NCI-H1694 treated with DMSO at 0.1 percent for 48 hours (cell line): Measurements from ENCODE around the gene SLC28A1.
"Not testable (repeated sequence)": the region's sequence is repeated elsewhere in the genome, so short reads cannot be mapped to it uniquely, and the experiment has no call there.

Experiments used
- DNase-seq: peaks from one replicate; lab custom pipeline; 2025; lab: John Stamatoyannopoulos, UW

The SLC28A1 gene

DNA sequence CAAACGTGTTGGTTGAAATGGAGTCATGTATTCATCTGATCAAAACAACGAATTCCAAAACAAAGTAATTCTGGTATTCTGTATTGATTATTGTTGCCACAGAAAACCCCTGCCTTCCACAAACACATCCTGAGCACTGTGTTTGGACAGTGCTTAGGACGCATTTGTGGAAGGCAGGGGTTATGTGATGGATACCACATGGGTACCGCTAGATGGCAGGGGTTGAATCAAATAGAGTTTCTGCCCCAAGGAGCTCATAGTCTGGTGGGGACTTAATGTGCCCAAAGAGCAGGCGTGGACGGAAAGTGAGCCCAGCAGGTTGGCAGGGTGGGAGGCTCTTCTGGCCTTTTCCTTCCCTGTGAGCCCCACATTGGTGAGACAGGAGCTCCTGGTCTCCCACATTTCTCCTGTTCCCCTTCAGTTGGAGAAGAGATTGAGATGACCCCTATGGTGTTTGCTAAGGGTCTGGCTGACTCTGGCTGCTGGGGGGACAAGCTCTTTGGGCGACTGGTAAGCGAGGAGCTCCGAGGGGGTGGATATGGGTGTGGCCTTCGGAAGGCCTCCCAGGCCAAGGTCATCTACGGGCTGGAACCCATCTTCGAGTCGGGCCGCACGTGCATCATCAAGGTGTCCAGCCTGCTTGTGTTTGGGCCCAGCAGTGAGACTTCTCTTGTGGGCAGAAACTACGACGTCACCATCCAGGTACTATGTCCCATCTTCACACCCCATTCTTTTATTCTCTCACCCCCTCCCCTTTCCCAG is 22.1 kb upstream of the SLC28A1 start:
- no peak for DNase-seq

DNA sequence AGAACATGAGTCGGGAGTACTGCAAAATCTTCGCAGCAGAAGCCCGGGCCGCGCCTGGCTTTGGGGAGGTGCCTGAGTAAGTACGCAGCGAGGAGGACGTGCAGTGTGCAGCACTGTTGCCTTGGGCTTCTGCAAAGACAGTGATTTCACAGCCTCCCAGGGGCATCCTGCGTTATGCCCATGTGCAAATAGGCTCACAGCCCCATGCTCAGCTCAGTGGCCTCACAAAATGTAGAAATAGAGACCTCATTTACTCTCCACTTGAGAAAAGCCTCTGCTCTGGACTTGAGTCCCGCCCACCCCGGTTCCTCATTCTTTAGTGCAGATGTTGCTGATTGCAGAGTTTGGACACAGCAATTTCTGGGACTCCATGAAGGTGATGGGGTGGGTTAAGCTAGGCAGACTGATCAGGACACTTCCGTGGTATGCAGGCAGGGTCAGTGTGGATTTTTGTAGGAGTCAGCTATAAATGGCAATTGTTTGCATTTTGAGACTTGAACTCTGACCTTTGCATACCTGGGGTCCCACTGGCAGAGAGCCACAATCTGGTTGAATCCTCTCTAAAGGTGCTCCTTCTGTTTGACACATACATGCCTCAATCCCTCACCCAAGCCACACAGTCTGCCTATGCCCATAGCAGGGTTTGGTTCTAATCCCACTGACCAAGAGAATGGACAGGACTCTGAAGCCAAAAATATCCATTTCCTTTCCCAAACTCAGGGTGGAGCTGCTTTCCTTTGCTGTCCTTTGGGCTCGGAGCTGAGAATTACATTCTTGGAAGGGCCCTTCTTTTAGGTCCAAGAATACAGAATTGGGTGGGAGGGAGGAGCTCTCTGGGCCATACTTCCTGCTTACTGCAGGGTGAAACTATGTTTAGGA is 20.7 kb upstream of the SLC28A1 start:
- DNase-seq: no peak

DNA sequence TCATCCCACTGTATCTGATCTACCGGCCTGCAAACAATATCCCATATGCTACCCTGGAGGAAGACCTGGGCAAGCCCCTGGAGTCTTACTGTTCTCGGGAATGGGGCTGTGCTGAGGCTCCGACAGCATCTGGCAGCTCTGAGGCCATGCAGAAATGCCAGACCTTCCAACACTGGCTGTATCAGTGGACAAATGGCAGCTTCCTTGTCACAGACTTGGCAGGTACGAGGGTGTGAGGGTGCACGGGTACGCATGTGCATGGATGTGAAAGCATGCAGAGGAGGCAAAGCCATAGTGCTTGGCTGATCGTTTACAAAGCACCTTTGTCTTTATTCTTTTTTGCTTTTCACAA is 20.0 kb upstream of the SLC28A1 start:
- no peak for DNase-seq

DNA sequence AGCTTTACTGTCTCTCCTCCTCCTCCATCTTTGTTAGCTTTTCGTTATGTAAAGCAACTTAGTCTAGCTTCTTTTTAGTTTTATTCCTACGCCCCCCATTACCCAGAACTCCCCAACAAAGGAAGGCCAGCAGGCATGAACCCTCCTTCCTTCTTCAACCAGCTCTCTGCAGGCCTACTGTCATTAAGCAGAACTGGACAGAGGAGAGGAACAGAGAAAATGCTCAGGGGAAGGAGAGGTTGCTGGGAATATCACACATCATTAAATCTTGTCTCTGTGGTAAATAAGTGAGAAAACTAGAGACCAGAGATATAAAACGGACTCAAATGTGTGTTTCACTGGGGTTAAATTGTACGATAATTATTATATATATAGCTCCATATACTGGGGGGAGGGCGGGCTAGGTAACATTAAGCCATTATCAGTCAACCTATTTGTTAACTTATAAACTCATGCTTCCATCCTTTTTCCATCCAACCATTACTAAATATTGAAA is 19.3 kb upstream of the SLC28A1 start:
- no peak for DNase-seq

DNA sequence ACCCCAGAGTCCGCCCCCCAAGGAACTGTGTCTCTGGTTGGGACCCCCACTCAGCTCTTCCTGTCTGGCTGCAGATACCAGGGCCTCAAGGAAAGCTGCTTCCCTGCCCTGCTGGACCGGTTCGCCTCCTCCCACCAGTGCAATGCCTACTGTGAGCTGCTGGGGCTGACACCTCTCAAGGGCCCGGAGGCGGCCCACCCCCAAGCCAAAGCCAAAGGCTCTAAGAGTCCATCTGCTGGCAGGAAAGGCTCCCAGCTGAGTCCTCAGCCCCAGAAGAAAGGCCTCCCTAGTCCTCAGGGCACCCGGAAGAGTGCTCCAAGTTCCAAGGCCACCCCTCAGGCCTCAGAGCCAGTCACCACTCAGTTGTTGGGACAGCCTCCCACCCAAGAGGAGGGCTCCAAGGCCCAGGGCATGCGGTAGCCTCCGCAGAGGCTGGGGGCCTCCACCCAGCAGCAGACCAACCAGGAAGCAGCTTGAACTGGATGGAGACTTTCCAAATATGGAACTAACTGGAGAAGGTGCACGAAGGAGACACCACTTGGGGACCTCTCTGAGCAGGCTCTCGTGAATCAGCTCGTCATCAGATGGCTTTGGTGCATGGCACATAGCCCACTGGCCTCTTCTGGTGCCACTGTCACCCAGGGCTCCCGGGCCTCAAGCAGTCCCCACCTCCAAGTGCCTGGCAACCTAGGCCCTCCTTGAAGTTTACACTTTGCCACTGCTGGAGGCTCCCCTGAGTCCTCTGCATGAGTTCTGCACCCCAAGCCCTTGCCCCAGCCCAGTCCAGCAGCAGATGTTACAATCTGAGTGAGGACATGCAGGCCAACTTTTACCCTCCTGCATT is 16.2 kb upstream of the SLC28A1 start:
- DNase-seq: no peak

DNA sequence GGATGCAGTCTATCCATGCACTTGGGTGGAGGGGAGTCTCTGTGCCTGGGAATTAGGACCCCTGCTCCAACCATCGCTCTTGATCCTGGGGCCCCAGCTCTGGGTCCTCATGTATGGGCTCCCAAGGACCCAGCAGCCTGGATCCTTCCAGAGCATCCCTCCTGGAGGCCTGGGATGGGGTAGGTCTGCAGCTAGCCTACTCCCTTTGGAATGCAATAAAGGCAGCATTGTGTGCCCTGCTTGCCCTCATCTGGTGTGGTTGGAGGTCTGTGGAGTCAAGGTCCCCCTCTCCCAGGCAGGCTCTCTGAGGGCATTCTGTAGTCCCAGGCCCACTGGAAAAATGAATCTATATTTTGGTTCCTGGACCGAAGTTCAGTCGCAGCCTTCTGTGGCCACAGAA is 15.0 kb upstream of the SLC28A1 start:
- DNase-seq: no peak

DNA sequence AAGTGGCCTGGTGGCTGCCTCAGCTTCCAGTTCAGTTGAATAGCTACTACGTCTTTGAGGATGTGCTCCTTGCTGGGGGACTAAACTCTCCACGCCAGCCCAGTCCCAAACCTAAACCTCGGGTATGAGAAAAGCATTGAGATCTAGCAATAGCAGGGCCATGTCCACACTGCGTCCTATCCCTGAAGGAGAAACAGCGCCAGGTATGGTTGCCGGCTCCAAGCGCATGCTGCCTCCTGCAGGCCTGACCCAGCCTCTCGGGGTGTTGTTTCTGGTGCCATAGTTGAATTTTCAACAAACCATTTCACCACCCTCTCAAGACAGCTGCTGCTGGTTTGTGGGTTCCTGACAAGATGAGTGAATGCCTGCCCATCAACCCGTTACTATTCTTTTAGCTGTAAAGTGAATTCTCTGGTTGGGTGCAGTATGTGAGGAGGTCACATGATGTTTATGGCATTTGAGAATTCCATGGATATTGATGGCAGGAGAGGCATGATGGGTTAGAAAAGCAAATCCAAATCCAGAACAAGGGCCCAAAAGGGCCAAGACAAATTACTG is 13.0 kb upstream of the SLC28A1 start:
- DNase-seq: no peak

DNA sequence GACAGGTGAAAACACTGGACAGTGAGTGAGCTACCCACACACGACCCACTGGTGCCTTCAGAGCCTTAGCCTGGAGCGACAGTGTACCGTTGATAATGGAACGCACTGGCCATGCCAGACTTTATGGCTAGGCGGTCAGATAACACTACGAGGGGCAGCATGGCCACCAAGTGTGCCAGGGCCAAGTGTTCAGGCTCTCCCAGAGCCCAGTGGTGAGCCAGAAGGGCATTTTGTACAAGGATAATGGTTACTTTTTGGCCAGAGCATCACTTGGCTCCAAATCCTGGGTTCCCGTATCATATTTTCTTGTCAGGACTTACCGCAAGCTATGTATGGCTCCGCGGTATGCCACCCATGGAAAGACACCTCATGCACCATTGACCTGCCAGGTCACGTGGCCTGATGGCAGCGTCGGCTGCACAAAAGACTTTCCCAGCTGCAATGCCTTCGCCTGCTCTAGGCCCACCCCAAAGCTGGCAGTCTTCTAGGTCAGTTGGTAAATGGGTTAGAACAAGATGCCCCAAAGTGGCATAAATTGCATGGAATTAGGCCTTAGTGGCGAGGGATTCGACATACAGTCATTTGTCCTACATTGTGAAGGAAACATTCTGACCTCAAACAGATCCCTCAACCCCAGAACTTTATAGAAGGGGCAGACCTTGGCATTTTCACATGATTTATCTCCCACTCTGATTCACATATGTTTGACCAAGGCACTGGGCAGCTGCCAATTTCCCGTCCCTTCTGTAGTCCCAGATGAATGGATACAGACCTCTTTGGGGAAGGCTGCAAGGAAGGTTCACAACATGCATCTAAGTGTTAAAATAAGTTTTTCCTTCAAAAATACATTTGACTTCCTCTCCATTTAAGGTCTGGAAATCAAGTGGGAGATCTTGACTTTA is 12.2 kb upstream of the SLC28A1 start:
- no peak for DNase-seq

DNA sequence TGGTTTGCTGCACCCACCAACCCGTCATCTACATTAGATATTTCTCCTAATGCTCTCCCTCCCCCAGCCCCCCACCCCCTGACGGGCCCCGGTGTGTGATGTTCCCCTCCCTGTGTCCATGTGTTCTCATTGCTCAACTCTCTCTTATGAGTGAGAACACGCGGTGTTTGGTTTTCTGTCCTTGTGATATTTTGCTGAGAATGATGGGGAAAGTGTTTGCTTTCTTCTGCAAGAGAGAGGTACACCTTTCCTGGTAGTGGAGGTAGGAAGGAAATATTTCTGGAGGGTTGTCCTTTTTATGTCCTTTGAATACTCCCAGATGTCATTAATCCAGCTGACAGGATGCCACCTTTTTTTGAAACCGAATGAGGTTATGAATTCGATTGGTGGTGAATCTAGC is 10.5 kb upstream of the SLC28A1 start:
- no peak for DNase-seq

DNA sequence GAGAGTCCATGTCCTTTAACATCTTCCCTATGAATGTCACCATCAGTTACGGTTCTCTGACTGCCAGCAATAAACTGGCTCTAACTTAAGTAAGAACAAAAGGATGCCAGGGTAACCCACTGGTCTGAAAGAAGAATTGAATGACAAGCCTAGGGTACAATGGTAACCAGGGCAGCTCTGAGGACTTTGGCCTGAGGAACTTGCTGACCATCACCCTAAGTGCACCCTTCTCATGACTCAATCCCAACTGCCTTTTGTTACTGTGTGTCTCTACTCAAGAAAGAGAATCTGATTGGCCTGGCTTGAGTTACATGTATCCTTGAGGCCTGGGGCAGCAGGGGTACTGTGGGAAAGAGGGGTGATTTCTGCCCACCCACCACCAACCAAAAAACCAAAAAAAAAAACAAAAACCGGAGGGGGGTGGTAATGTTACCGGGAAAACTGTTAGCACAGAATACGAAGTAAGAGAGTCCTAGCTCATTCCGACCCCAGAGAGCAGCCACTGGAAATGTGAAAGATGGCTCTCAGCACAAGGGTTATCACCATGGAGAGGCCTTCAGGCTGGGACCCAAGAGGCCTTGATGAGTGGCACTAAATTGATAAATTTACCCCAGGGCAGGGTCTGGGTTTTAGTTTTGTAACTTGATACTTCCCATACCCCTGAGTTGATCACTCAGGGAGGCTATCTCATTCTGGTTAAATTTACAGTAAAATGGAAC is 9.3 kb upstream of the SLC28A1 start:
- no peak for DNase-seq

DNA sequence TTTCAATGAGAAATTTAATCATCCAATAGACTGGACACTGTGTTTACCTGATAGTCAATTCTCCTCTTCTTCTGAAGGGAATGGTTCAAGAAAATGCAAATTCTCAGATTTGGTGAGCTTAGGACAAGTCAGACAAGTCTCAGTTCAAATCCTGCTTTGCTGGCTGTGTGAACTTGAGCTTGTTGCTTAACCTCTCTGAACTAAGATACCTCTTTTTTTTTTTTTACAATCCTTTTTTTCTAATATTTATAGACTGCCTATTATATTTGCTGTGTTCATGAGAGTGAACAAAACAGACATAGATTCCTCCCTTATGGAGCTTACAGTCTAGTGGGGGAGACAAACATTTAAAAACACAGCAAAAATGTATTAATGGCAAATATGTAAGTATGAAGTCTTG is 8.2 kb upstream of the SLC28A1 start:
- no peak for DNase-seq

DNA sequence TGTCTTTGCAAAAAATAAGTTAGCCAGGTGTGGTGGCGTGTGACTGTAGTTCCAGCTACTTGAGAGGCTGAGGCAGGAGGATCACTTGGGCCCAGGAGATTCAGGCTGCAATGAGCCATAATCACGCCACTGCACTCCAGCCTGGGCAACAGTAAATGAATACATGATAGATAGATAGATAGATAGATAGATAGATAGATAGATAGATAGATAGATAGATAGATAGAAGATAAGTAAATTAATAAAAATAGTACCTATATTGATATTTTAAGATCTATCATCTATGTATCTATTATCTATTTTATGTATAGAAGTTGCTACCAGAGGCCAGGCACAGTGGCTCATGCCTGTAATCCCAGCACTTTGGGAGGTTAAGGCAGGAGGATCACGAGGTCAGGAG is 6.8 kb upstream of the SLC28A1 start:
- DNase-seq: not testable (repeated sequence)

DNA sequence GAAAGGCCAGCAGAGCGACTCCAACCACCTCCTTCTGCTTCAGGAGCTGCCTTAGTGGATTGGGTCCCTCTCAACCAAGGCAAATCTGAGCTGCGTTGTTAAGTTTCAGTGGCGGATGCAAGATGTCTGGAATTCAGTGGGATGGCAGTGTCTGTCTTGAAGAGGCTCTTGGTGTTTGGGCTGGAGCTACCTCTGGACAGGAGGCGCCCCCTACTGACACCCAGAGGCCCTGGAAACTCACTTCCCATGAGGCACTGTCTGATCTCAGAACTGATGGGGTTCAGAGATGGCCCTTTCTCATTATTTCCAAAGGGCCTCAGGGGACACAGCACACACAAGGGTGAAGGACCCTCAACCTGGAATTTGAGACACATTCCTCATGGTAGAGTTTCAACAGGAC is 6.0 kb upstream of the SLC28A1 start:
- DNase-seq: peak; percentile 29

DNA sequence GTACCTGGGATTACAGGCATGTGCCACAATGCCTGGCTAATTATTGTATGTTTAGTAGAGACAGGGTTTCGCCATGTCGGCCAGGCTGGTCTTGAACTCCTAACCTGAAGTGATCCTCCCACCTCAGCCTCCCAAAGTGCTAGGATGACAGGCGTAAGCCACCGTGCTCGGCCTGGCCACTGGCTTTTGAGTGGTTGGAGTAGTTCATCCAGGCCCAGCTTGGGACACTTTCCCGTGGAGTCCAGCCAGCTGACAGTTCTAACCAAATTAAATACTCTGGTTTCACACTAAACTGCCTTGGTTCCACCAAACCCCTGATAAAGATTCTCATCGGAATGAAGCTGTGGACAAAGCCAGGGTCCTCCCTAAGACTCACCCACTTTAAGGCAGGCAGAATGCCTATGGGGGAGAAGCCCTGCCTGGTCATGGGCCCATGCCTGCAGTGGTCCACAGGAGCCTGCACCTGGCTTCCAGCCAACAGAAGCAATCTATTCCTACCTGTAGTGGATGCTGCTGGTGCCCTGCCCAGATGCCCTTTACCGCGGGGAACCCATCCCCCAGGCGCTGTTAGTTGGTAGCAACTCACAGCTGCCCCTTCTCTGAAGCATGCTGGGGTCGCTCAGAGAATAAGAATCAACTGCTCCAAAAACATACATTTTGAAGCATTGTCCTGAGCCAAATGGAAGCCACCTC is 5.2 kb upstream of the SLC28A1 start:
- no peak for DNase-seq

DNA sequence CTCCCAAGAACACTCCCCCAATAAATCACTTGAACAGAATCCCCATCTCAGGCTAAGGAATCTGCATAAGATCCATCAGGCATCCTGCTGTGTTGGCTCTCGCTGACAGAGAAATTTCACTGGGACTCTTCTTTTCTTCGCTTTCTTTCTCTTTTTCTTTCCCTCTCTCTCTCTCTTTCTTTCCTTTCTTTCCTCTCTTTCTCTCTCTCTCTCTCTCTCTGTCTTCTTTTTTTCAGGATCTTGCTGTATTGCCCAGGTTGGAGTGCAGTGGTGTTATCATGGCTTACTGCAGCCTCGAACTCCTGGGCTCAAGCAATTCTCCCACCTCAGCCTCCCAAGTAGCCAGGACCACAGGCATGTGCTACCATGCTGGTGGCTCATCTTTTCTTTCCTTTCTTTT is 4.5 kb upstream of the SLC28A1 start:
- DNase-seq: no peak

DNA sequence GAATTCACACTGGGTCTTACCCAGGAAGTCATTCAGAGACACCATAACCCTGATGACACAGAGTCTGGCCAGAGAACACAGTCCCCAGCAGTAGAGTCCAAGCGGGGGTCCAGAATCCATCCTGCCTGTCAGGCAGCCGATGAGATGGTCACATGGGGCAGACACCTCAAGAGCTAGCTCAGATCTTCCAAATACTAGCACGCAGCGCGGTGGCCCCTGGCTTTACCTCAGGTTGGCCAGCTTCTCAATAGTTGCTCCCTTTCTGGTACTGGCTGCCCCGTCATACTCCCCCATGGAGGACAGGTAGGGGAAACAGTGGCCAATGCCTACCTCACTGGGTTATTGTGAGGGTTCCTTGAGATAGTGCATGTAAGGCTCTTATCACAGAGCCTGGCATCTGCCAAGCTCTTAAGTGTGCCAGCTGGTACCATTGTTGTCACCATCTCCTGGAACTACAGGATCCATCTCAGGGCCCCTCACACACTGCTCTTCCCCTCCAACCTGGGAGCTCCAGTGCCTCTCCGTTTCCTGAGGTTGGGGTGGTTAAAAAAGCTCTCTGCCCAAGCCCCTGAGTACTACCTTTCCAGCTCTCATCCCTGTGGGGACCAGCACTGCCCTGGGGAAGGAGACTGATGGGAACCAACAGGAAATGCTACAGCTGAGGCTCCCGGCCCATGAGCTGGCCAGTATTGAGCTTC is 3.5 kb upstream of the SLC28A1 start:
- DNase-seq: no peak

DNA sequence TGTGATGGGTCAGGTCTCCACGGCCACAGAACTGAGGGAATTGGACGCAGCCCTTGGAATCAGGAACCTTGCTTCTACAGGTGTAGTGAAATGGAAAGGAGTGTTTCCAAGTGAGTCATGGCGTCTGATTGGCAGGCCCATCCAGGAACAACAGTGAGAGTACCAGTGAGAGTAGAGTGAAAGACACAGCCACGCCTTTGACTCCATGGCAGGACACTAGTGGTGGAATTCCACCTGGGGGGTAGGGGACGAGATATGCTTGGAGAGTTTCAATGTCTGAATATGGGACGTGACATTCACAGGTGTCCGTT is 3.0 kb upstream of the SLC28A1 start:
- DNase-seq: no peak

DNA sequence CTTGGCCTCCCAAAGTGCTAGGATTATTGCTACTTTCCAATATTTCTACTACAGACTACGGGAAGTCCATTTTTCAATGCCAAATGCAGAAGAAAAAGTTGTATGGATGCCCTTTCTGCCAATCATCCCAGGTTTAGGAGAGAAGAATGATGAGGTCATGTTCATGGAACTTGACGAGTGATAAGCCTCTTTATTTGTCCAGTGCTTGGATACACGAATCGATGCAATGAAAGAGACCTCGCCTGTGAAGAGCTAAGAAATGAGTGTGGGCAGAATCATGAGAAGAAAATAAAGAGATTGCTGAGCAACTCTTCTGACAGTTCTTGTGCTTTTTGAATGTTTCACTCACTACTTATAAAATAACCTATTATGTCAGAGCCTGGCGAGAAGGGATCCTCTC is 996 bp upstream of the SLC28A1 start:
- no peak for DNase-seq

DNA sequence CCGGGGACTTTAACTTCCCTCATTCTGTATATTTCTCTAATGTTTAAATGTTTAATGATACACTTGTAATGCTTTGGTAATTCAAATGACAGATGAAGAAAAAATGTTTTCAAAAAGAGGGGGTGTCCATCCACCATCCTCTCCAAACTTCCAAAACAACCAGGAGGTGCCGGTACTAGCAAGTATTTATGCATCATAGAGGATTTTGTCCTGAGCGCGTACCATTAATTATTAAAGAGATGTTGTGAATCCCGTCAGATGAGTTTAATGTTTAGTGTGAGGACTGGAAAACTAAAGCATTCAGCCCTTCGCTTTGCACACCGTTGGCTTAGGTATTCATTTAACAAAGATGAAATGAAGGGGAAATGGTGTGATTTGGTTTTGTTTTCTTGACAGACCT is 1.3 kb downstream of the SLC28A1 start:
- DNase-seq: no peak
